NCI-H146 (cell line): Measurements from ENCODE around the gene PGM1.

Source experiments
- DNase-seq: peaks from one replicate; lab custom pipeline; 2025; lab: John Stamatoyannopoulos, UW

The PGM1 gene

DNA sequence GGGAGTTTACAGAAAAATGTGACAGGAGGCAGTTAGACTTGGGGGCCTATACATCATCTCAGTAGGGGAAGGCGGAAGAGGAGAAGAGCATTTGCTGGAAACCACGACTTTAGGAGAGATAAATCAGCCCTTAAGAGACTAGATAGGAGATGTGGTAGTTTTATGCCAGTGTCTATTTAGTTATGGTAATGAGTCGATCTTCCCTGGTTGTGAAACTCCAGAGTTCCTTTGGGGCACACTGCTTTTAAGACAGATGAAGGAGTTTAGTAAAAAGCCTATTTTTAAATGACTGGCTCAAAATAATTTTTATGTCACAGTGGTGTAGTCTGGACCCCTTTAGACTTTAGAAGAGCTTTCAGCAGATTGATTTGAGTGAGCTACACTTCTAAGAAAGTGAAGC, 7.8 kb downstream of the PGM1 start:
- DNase-seq: no peak

DNA sequence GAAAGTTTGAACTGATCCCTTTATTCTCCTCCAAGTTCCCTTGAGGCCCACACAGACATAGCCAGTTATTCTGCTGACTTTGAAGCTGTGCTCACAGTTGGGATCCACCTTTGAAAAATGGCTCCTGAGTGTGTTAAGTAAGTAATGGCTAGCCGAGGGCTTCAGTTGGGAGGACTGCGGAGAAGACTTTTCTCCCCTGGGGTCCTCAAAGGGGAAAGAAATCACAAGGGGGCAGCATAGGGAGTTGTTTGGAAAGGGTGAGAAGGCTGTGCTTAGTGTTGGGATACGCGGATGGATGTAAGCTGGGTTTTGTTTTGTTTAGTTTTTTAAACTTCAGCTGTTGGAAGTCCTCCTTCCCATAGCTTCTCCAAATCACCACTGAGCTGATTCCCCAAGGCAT, 8.3 kb downstream of the PGM1 start:
- DNase-seq: no peak

- no peak for DNase-seq
These were observed 8.7 kb downstream of the PGM1 start for GRCh38 chr1:63601912-63602311.

DNA sequence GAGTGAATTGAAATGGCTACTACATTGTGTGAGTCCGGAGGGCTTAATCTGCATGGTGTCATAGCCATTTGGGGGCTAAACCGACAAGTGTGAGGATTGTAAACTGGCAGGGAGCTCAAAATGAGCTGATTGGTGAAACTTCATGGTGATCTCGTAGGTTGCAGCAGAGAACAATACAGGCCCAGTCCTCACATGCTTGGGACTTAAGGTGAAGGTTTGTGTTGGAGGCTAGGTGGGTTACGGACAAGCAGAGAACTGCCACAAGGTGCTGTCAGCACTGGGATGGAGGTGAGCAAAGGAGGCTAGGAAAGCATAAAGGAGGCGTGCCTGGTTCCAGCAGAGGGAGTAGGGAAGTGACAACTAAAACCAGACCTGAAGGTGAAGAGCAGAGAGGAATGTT, 9.4 kb downstream of the PGM1 start:
- no peak for DNase-seq

GRCh38 chr1:63603810-63604209, 10.6 kb downstream of the PGM1 start:
- DNase-seq: no peak

GRCh38 chr1:63607322-63607721, 14.1 kb downstream of the PGM1 start:
- DNase-seq: no peak

DNA sequence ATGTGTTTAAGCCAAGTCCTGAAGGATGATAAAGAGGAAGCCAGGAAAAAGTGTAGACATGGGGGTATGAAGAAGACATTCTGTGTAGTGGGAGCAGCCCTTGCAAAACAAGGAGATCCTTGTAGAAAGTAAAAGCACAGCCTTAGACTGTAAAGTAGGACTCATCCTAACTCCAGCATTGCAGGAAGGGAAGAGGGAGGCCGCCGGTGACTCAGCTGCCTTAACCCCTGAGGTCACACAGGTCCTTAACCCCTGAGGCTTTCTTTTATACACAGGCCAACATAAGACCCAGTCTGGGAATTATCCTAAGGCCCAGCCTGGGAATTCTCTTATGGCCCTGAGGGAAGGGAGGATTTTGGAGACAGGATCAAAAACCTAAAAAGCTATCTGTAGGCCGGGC, 18.0 kb downstream of the PGM1 start:
- DNase-seq: no peak

DNA sequence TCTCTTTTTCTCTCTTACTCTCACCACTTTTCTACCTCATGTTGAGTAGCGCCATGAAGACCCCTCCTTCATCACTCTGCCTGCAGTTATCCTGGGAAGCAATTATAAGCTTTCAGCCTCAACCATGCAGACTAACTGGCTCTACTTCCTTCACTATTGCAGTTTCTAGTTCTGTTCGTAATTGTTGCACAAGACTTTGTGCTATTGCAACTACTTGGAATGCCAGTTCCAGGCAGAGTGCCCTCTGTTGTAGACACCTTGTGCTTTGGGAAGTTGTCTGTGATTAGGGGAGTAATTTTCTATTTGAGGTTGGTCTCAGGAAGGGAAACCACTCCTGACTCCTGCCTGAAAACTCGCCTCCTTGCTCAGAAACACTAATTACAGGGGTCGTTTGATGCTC, 19.4 kb downstream of the PGM1 start:
- no peak for DNase-seq

- no peak for DNase-seq
These were observed 19.8 kb downstream of the PGM1 start for GRCh38 chr1:63612971-63613370.

GRCh38 chr1:63615768-63616420, 22.7 kb downstream of the PGM1 start:
- DNase-seq: peak; percentile 50

DNA sequence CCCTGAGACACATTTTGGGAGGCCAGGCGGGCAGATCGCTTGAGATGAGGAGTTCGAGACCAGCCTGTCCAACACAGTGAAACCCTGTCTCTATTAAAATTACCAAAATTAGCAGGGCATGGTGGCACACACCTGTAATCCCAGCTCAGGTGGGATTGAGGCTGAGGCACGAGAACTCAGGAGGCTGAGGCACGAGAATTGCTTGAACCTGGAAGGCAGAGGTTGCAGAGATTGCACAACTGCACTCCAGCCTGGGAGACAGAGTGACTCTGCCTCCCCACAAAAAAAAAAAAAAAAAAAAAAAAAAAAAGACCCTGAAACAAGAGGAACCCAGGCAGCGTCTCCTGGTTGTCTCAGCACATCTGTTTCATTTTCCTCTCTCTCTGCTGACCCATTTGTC, 24.2 kb downstream of the PGM1 start:
- DNase-seq: no peak

GRCh38 chr1:63618011-63618410, 24.8 kb downstream of the PGM1 start:
- DNase-seq: no peak

GRCh38 chr1:63619558-63619957, 26.3 kb downstream of the PGM1 start:
- DNase-seq: no peak

DNA sequence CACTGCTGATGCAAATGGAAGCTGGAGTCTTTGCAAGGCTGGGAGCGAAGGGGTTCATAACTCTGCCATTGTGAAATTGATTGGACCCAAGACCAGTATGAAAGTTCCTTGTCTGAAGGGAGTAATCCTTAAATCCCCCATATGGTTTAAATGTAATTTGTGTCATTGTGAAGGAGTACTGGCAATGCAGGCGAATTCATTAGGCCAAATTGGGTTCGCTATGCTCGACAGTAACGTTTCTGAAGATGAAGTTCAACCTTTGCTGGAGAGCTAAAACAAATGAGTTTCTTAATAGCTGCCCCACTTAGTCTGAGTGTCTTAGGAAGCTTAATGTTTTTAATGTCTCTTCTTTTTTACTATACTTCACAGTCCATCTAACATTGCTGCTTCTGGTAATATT, 27.5 kb downstream of the PGM1 start:
- no peak for DNase-seq

GRCh38 chr1:63621075-63621474, 27.9 kb downstream of the PGM1 start:
- no peak for DNase-seq

DNA sequence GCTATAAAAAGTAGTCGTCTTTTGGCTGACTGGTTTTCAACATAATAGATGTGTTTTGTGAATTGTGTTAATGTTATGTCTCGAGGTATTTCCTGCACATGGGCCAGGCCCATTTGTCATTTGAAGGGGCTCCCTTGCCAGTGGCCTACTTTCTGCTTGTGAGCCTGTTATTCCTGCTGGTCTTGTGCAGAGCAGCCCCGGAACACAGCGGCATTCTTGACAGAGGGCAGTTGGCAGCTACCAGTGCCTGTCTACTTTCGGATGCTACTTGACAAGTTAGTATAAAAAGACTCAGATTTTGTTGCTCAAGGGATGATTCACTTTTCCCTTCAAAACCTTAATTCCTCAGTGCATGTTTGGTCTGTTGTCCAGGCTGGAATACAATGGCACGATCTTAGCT, 28.5 kb downstream of the PGM1 start:
- DNase-seq: no peak

- DNase-seq: no peak
These were observed 29.8 kb downstream of the PGM1 start for GRCh38 chr1:63622849-63623566.

- no peak for DNase-seq
These were observed 30.7 kb downstream of the PGM1 start for GRCh38 chr1:63623952-63624351.

GRCh38 chr1:63624911-63625310, 31.7 kb downstream of the PGM1 start:
- no peak for DNase-seq

DNA sequence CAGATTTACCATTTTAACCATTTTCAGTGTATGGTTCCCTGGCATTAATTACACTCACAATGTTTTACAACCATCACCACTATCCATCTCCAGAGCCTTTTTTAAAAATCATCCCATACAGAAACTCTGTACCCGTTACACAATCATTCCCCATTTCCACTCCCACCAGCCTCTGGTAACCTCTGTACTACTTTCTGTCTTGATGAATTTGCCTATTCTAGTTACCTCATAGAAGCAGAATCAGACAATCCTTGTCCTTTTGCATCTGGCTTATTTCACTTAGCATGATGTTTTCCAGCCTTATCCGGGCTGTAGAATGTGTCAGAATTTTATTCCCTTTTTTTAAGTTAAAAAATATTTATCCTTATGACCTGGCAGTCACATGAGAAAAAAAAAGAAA, 33.0 kb downstream of the PGM1 start:
- DNase-seq: no peak

- DNase-seq: no peak
These were observed 35.4 kb downstream of the PGM1 start for GRCh38 chr1:63628607-63629006.

DNA sequence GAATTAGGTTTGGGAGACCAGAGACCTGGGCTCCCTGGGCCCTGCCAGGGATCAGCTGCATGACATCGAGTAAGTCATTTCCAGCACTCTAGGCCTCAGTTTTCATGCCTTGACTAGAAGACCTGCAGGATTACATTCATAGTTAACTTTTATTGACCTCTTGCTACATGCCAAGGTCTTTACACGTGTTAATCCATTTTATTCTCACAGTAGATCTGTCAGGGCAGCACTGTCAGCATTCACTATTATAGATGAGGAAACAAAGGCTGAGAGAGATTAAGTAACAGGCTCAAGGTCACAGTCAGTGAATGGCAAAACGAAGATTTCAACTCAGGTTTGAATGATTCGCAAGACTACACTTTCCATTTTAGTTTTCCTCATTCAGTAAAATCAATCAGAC, 37.0 kb downstream of the PGM1 start:
- DNase-seq: no peak

DNA sequence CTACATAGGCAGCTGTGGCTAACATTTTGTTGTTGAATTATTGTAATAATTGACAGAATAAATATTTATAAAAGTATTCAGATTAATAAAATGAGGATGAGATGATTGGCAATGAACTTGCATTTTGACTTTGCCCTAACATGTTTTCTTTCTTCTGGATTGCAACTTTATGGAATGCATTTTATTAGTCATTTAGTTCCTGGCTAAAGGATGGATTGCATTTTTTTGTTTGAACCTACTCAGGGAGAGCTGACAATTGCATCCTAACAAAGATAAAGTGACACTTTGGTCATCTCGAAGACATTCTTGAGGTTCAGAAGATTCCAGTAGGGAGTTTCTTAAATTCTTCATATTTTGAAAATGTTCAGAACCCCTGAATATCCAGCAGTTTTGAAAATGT, 37.5 kb downstream of the PGM1 start:
- no peak for DNase-seq

GRCh38 chr1:63632110-63632509, 38.9 kb downstream of the PGM1 start:
- no peak for DNase-seq
